Measurements from ENCODE around the gene CDH23.

Gene CDH23

DNA sequence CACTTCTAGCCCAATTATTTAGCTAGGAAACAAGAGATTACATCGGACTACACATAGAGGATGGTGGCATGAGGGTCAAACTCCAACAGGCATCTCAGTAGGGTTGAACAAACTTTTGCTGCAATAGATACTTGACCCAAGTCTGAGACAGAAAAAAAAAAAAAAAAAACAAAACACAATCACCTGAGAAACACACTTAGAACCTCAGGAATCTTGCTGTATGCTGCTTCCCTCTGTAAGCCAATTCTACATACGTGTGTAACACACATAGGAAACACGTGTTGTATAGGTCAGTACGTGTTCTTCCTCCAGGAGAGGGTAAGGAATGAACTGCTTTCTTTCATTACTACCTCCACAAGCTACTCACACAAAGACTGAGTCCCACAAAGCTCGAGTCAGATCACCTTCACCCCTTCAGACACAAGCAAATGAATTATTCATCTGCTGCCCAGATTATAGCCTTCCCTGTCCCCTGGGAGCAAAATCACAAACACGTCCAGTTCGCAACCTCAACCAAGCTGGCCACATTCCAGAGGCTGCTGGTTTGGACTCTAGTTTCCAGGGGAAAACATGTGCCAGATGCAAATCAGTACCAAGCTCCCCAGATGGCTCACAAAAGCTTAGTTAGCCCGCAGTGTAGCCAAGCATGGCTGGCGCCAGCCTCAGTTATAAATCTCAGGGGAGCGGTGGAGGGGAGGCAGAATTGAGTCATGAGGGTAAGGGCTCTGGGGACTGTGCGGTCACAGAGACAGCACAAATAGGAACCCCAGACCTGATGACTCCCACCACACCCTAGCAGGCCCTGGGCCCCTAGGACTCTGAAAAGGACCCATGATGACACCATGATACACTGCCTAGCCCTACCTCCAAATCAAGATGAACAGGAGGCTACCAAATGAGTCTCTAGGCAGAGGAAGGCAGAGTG is 439.2 kb downstream of the CDH23 start:
- no peak for TF ChIP-seq GATA3 (IDR thresholded peaks at IDR 0.05; ENCODE audit: low read depth, low read length)
- TF ChIP-seq GATA2 (IDR thresholded peaks at IDR 0.05; ENCODE audit: low read depth, low read length): peak; percentile 91

DNA sequence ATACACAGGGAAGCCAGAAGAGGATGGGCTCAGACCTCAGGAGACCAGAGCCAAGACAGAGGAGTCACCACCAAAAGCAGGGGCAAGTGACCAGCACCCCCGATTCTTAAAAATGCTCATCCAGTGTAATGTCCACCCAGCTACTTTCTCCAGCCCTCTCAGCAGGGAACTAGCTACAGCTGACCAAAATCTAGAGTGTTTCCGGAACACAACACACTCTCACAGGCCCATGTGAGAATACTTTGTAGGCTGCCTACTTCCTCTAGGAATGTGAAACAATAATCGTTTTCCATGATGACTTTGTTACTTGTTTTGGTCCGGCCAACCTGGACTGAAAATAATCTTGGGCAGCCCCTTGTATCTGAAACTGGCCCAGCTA is 439.9 kb downstream of the CDH23 start:
- TF ChIP-seq GATA2 (IDR thresholded peaks at IDR 0.05; ENCODE audit: low read depth, low read length): no peak
- no peak for TF ChIP-seq GATA3 (IDR thresholded peaks at IDR 0.05; ENCODE audit: low read depth, low read length)

- TF ChIP-seq GATA2 (IDR thresholded peaks at IDR 0.05; ENCODE audit: low read depth, low read length) (no peak), GATA3 (IDR thresholded peaks at IDR 0.05; ENCODE audit: low read depth, low read length) (no peak)
Measured at GRCh38 chr10:71837098-71837827, 440.5 kb downstream of the CDH23 start.

- TF ChIP-seq GATA2 (IDR thresholded peaks at IDR 0.05; ENCODE audit: low read depth, low read length) (no peak), GATA3 (IDR thresholded peaks at IDR 0.05; ENCODE audit: low read depth, low read length) (no peak)
Measured at GRCh38 chr10:71838264-71839211, 441.8 kb downstream of the CDH23 start.

- 0 out of 2 replicates have a peak, but pooled peaks have one; percentile 11 for TF ChIP-seq GATA2 (IDR thresholded peaks at IDR 0.05; ENCODE audit: low read depth, low read length)
- TF ChIP-seq GATA3 (IDR thresholded peaks at IDR 0.05; ENCODE audit: low read depth, low read length): no peak
Measured at GRCh38 chr10:71840177-71840957, 443.6 kb downstream of the CDH23 start.

DNA sequence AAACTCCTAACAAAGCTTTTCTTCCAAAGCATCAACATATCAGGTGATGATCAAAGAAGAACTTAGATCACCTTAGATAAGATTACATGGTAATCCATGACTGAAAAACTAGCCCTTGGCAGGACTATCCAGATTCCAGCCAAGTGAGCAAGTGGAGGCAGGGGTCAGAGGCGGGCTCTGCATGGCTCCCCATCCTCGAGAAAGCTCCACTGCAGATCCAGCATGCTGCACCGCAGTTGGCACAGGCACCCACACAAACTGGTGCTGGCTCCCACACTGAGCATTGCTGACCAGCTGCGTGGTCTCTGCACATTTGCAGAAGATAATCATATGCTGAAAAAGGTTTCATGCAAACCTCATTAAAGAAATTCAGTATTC is 444.2 kb downstream of the CDH23 start:
- TF ChIP-seq GATA2 (IDR thresholded peaks at IDR 0.05; ENCODE audit: low read depth, low read length) (no peak), GATA3 (IDR thresholded peaks at IDR 0.05; ENCODE audit: low read depth, low read length) (no peak)

- no peak for TF ChIP-seq GATA2 (IDR thresholded peaks at IDR 0.05; ENCODE audit: low read depth, low read length)
- TF ChIP-seq GATA3 (IDR thresholded peaks at IDR 0.05; ENCODE audit: low read depth, low read length): no peak
Measured at GRCh38 chr10:71842422-71842821, 445.7 kb downstream of the CDH23 start.

- TF ChIP-seq GATA2 (IDR thresholded peaks at IDR 0.05; ENCODE audit: low read depth, low read length) (no peak), GATA3 (IDR thresholded peaks at IDR 0.05; ENCODE audit: low read depth, low read length) (no peak)
Measured at GRCh38 chr10:71842856-71843686, 446.4 kb downstream of the CDH23 start.

- no peak for TF ChIP-seq GATA3 (IDR thresholded peaks at IDR 0.05; ENCODE audit: low read depth, low read length)
- no peak for TF ChIP-seq GATA2 (IDR thresholded peaks at IDR 0.05; ENCODE audit: low read depth, low read length)
Measured at GRCh38 chr10:71844084-71844483, 447.4 kb downstream of the CDH23 start.

DNA sequence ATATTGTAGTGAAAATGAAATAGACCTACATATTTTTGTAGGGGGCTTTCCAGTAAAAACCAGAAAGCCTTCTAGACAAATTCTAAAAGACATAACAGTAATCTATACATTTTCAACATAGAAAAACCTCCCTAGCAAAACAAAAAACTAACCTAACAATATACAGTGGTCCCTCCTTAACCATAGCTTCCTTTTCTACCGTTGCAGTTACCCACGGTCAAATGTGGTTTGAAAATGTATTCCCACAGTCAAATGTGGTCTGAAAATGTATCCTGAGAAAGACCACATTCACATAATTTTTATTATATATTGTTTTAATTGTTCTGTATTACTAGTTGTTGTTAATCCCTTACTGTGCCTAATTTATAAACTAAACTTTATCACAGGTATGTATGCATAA is 448.0 kb downstream of the CDH23 start:
- TF ChIP-seq GATA3 (IDR thresholded peaks at IDR 0.05; ENCODE audit: low read depth, low read length) (no peak), GATA2 (IDR thresholded peaks at IDR 0.05; ENCODE audit: low read depth, low read length) (no peak)

DNA sequence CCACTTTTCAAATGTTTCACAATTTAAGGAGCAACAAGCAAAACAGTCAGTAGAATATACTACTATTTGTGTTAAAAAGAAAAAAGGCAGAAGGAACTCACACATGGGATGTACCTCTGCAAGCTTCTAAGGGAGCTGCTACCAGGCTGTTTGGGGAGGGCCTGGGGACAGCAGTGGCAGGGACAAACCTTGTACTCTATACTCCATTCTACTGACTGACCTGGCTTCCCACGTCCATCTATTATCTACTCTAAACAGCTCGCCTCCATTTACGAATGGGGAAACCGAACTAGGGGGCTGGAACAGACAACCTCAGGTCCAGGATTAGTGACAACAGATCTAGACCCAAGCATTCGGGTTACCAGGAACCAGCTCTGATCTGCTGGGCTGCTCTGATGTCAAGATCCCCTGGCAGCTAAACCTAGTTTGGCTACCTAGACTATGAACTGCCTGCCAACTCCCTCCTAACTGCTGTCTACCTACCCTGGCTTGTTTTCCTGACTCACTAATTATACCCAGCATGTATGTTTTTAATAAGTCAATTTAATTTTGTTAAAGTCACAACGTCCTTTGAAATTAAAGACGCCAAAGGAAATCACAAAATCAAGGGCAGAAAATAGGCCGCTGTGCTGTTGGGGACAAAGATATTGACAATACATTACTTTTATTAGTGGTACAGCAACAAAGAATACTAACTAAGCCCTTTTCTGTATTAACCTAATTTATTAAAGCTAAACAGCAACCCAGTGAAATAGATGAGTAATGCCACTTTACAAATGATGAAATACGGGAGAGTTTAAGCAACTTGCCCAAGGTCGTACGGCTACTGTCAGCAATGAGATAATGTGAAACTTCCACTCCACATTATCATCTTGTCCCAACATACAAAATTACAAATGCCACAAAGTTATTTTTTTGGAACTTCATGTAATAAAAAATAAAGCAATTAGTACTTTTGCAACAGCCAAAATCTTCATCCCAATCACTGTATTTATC is 449.0 kb downstream of the CDH23 start:
- no peak for TF ChIP-seq GATA2 (IDR thresholded peaks at IDR 0.05; ENCODE audit: low read depth, low read length)
- no peak for TF ChIP-seq GATA3 (IDR thresholded peaks at IDR 0.05; ENCODE audit: low read depth, low read length)

All from SH-SY5Y (cell line).